ENCODE measurements around the gene RNF43. TPM values are rescaled to one million over a fixed set of nuclear protein-coding genes. Genes with fewer than 3 reads are reported as not detected.

Gene RNF43
- total RNA-seq, 1 experiment from 2014 or later = 0.04 TPM

DNA sequence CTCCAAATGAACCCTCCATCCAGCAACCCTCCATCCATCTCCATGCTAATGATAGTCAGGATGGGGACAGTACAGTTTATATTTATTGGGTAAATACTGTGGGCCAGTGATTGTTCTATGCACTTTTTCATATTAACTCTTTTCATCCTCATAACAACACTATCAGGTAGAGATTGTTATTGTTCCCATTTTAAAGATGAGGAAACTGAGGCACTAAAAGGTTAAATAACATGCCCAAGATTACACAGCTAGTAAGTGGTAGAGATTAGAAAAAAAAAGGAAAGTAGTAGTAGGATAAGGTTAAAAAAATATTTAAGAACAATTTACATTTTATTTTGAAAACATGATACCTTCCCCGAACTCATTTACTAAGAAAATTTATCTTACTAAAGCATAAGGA, 43.4 kb downstream of the RNF43 start:
- TF ChIP-seq, protein P1, sequence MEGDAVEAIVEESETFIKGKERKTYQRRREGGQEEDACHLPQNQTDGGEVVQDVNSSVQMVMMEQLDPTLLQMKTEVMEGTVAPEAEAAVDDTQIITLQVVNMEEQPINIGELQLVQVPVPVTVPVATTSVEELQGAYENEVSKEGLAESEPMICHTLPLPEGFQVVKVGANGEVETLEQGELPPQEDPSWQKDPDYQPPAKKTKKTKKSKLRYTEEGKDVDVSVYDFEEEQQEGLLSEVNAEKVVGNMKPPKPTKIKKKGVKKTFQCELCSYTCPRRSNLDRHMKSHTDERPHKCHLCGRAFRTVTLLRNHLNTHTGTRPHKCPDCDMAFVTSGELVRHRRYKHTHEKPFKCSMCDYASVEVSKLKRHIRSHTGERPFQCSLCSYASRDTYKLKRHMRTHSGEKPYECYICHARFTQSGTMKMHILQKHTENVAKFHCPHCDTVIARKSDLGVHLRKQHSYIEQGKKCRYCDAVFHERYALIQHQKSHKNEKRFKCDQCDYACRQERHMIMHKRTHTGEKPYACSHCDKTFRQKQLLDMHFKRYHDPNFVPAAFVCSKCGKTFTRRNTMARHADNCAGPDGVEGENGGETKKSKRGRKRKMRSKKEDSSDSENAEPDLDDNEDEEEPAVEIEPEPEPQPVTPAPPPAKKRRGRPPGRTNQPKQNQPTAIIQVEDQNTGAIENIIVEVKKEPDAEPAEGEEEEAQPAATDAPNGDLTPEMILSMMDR (conservative IDR thresholded peaks at IDR 0.05; ENCODE audit: low read depth, low read length) = no peak
- TF ChIP-seq EZH2 (IDR thresholded peaks at IDR 0.05; ENCODE audit: borderline replicate concordance, low read depth, low read length, poor library complexity, severe bottlenecking) = no peak
- Histone ChIP-seq H3K36me3 (ENCODE audit: insufficient read depth, low read length, poor library complexity, severe bottlenecking) (no peaks in the 10 kb centered on the region), H3K27ac (ENCODE audit: low read depth, low read length, poor library complexity, severe bottlenecking) (no peak overlapping the region), H3K9me3 (ENCODE audit: low read depth, low read length, poor library complexity, severe bottlenecking) (no peaks in the 10 kb centered on the region), H3K4me3 (ENCODE audit: low read depth, low read length, poor library complexity, severe bottlenecking) (no peak overlapping the region), H3K4me1 (ENCODE audit: insufficient read depth, low read length, poor library complexity, severe bottlenecking) (no peaks in the 10 kb centered on the region), H3K27me3 (replicated peaks; ENCODE audit: insufficient read depth, low read depth, low read length, poor library complexity) (peaks cover 3% of the 10 kb centered on the region)
- POLR2A ChIA-PET (ENCODE audit: low non-redundant PET) = no interaction called here
- CTCF ChIA-PET = no interaction called here
- no peak for DNase-seq (ENCODE audit: low spot score)
- no TSS peak for BruUV-seq (replicated peaks)
- intact Hi-C loops (cut with micrococcal nuclease; ENCODE audit: unreplicated experiment) = no loop called here

DNA sequence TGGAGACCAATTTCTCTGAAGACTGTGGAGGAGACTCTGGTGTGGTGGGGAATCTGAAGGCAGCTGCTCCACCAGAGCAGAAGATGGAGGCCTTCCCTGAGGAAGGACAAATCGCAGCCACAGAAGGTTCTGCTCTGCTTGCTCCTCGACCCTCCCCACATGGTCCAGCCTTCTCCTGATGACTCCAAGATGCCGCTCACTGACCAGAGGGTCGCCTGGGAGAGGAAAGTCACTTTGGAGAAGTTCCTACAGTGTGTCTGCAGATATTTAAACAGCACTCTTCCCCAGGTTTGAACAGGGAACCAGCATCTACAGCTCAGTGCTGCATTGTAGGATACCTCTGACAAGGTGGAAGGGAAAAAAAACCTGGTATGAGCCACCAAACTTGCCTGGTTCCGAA, 44.3 kb downstream of the RNF43 start:
- H3K27ac ChIP-seq (ENCODE audit: low read depth, low read length, poor library complexity, severe bottlenecking) = no peak overlapping the region
- no peaks in the 10 kb centered on the region for H3K36me3 ChIP-seq (ENCODE audit: insufficient read depth, low read length, poor library complexity, severe bottlenecking)
- intact Hi-C loops (cut with micrococcal nuclease; ENCODE audit: unreplicated experiment) = no loop called here
- H3K4me1 ChIP-seq (ENCODE audit: insufficient read depth, low read length, poor library complexity, severe bottlenecking) = no peaks in the 10 kb centered on the region
- H3K27me3 ChIP-seq (replicated peaks; ENCODE audit: insufficient read depth, low read depth, low read length, poor library complexity) = peaks cover 3% of the 10 kb centered on the region
- no peaks in the 10 kb centered on the region for H3K9me3 ChIP-seq (ENCODE audit: low read depth, low read length, poor library complexity, severe bottlenecking)
- no peak overlapping the region for H3K4me3 ChIP-seq (ENCODE audit: low read depth, low read length, poor library complexity, severe bottlenecking)
- POLR2A ChIA-PET (ENCODE audit: low non-redundant PET) = no interaction called here
- TF ChIP-seq, protein P1 (conservative IDR thresholded peaks at IDR 0.05; ENCODE audit: low read depth, low read length) = no peak
- no peak for TF ChIP-seq EZH2 (IDR thresholded peaks at IDR 0.05; ENCODE audit: borderline replicate concordance, low read depth, low read length, poor library complexity, severe bottlenecking)
- DNase-seq (ENCODE audit: low spot score) = no peak
- BruUV-seq (replicated peaks) = no TSS peak
- CTCF ChIA-PET = no interaction called here

DNA sequence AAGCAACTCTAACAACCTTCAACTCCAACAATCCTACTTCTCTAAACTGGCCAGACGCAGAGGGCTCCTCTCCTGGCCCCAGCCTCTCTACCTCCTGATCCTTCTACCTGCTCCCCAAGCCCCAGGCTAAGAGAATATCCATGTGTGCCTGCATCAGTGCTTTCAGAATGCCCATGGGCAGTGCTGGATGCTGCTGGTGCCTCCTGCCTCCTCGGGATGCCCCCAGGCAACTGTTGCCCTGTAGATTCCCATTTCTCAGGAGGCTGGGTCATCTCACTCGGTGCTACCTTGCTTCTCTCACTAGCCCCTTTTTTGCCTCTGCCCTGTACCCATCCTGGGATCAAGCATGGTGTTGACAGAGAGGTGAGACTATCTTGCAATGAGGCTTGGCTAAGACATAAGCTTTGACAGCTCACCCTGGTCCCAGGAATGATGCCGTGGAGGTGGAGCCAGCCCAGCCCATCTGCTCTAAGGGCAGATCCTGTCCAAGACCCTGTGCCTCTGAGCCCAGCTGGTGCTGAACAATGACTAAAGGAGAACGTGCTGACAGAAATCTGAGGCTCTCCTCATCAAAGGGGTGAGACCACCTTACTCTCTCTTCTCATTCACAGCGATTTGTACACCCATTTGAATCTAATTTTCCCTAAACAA, 45.9 kb downstream of the RNF43 start:
- no TSS peak for BruUV-seq (replicated peaks)
- Histone ChIP-seq H3K27ac (ENCODE audit: low read depth, low read length, poor library complexity, severe bottlenecking) (no peak overlapping the region), H3K4me3 (ENCODE audit: low read depth, low read length, poor library complexity, severe bottlenecking) (no peak overlapping the region), H3K4me1 (ENCODE audit: insufficient read depth, low read length, poor library complexity, severe bottlenecking) (no peaks in the 10 kb centered on the region), H3K27me3 (replicated peaks; ENCODE audit: insufficient read depth, low read depth, low read length, poor library complexity) (peaks cover 3% of the 10 kb centered on the region), H3K36me3 (ENCODE audit: insufficient read depth, low read length, poor library complexity, severe bottlenecking) (no peaks in the 10 kb centered on the region), H3K9me3 (ENCODE audit: low read depth, low read length, poor library complexity, severe bottlenecking) (no peaks in the 10 kb centered on the region)
- no peak for TF ChIP-seq EZH2 (IDR thresholded peaks at IDR 0.05; ENCODE audit: borderline replicate concordance, low read depth, low read length, poor library complexity, severe bottlenecking)
- TF ChIP-seq, protein P1 (conservative IDR thresholded peaks at IDR 0.05; ENCODE audit: low read depth, low read length) = no peak
- CTCF ChIA-PET = no interaction called here
- DNase-seq (ENCODE audit: low spot score) = no peak
- intact Hi-C loops (cut with micrococcal nuclease; ENCODE audit: unreplicated experiment) = no loop called here
- POLR2A ChIA-PET (ENCODE audit: low non-redundant PET) = no interaction called here
